Effector CD8-positive, alpha-beta T cell (primary cell): ENCODE data around the gene MED25.

ENCODE experiments used
- DNase-seq: peaks from one replicate; lab custom pipeline; 2025; lab: John Stamatoyannopoulos, UW

The MED25 gene

DNA sequence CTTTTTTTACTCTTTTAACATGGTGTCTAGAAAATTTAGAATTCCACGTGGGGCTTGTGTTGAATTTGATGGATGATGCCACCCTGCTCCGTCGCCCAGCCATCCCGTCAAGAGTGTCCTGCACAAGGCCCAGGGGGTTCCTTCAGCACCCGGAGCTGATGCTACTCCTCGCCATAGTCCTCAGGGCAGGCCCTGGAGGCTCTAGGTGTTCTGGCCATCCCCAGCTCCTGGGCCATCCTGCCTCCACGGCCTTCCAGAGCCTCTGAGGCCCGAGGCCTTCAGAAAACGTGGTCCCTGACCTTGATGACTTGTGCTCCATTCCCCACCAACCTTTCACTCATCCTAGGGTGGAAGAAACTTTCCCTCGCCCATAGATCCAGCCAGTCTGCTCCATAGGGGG, 55.7 kb downstream of the MED25 start:
- DNase-seq, result no peak

- DNase-seq, result no peak
Measured at GRCh38 chr19:49874503-49875157, 56.5 kb downstream of the MED25 start.

- DNase-seq, result no peak
Measured at GRCh38 chr19:49875177-49875576, 57.1 kb downstream of the MED25 start.

- peak; percentile 42 for DNase-seq
Measured at GRCh38 chr19:49875857-49876421, 57.9 kb downstream of the MED25 start.

GRCh38 chr19:49876422-49877019, 58.4 kb downstream of the MED25 start:
- DNase-seq, result peak; percentile 95

DNA sequence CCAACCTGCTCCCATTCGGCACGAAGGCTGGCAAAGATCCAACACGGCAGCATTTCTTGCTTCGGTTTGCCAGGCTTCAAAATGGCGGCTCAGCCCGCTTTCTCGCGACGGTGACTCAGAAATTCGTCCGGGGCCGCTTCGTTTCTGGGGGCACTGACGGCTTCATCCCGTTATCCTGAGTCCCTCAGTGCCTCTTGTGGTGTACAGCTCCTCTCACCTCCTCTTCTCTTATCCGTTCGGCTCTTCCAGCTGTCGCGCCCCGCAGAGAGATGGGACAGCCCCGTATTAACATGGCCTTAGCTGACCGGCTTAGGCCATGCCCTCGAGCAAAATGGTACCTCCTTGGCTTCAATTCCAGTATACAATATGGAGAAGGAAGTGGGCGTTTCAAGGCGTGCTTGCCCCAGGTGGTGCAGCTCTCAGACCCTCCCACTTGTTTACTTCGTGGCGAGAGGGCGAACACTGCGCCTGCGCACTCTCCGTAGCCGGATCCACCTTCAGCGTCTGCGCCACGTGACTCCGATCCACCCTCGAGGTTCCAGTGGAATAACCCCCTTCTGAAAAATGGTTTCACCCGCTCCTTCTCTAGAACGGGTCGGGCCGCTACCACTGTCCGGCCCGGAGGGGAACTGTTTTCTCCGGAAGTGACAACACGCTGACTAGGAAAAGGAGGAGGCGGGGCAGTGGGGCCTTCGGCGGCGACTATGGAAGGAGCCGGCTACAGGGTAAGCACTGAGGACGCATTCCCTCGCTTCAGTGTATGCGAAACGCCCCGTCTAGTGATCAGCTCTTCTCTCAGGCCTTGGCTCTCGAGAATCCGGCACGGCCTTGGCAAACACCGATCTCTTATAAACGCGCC, 59.2 kb downstream of the MED25 start, which contains the start of the genes AKT1S1 and TBC1D17:
AKT1S1 (minus strand) TSS at position 336 of the 859 bp plus-strand sequence. CDS start 4,060 bp downstream, outside the sequence.
TBC1D17 (plus strand) TSS at position 683 of the 859 bp plus-strand sequence; CDS start at position 705, 22 bp downstream.
- DNase-seq, result peak; percentile 96

- peak; percentile 97 for DNase-seq
Measured at GRCh38 chr19:49877879-49878743, 60.0 kb downstream of the MED25 start.

DNA sequence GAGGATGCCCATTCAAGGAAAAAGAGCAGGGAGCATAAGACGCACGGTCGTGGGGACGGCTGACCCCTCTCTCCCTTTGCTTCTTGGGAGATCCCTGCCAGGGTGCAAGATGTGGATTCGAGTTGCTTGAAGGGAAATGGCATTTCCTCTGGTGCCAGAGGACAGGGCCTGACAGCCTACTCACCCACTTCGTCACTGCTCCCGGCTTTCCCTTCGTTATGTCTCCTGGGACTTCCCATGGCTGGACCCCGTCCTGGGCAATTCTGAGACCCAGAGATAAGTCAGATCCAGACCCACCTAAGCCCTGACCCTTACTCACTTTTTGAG, 60.6 kb downstream of the MED25 start:
- no peak for DNase-seq

GRCh38 chr19:49879243-49879963, 61.3 kb downstream of the MED25 start:
- DNase-seq, result no peak

GRCh38 chr19:49880162-49880869, 62.2 kb downstream of the MED25 start:
- DNase-seq, result no peak

- DNase-seq, result no peak
Measured at GRCh38 chr19:49881186-49881585, 63.1 kb downstream of the MED25 start.

DNA sequence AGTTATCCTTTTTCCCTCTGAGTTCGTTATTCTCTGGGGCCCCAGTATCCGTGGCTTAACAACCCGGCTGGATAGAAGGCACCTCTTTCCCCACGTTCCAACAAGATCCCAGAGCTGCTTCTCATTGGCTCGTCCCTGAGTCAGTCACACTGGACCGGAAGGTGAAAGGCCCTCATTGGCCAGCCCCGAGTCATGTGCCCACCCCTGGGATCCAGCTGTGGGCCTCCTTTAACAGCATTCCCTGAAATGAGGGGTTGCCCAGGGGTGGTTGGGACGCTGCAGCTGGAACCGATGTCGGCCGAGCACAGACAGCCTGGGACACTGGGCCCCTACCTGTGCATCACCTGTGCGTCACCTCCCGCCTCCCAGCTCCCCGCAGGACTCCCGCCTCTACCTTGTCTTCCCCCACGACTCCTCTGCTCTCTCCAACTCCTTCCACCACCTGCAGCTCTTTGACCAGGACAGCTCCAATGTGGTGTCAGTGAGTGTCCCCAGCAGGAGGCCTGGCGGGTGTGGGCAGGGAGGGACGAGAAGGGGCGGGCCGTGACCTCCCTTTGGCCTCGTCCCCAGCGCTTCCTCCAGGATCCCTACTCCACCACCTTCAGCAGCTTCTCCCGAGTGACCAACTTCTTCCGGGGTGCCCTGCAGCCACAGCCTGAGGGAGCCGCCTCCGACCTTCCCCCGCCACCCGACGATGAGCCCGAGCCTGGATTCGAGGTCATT, 63.7 kb downstream of the MED25 start:
- DNase-seq, result no peak

DNA sequence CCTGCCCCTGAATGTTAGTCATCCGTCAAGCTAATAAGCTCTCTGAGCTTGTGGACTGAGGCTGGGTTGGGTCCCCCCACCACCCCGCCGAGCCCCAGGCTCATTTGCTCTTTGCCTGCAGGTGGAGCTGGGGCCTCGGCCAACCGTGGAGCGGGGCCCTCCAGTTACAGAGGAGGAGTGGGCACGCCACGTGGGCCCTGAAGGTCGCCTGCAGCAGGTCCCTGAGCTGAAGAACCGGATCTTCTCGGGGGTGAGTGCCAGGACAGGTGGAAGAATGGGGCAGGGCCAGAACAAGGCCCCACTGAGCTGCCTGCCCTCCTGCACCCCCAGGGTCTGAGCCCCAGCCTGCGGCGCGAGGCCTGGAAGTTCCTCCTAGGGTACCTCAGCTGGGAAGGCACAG, 64.6 kb downstream of the MED25 start:
- DNase-seq, result no peak

- no peak for DNase-seq
Measured at GRCh38 chr19:49883094-49883493, 65.0 kb downstream of the MED25 start.

- no peak for DNase-seq
Measured at GRCh38 chr19:49884109-49884508, 66.0 kb downstream of the MED25 start.

DNA sequence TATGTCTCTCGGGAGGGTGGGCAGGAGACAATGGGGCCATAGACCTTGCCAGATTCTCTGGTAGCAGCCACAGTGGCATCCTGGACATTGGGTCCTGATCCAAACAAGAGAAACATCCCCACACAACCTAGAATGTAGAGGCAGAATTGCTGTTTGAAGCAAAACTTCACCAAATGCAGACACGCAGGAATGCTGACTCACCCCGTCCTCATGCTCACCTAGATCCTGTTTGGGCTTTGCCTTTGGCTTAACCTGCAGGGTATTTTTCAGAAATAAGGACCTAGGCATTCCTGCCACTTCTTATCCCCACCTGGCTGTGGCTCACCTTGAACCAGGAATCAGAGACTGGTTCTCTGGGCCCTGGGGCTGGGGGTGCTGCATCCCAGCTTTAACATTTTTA, 66.7 kb downstream of the MED25 start:
- DNase-seq, result no peak
